ENCODE measurements around the gene SLC36A2. TPM values are rescaled to one million over a fixed set of nuclear protein-coding genes. Genes with fewer than 3 reads are reported as not detected.

SLC36A2 gene
- total and polyA plus RNA-seq, 4 donors, result not detected

GRCh38 chr5:151345187-151345807, 2.1 kb downstream of the SLC36A2 start (continued):
- no peak for TF ChIP-seq TAF1 (conservative IDR thresholded peaks at IDR 0.05)
- TF ChIP-seq SP1 (IDR thresholded peaks at IDR 0.05), result no peak
- no peak for TF ChIP-seq FOXA1 (IDR thresholded peaks at IDR 0.05)
- no peak for TF ChIP-seq RXRA (IDR thresholded peaks at IDR 0.05)
- no peak for TF ChIP-seq MAX (IDR thresholded peaks at IDR 0.05)
- no peak for TF ChIP-seq HNF4A (conservative IDR thresholded peaks at IDR 0.05)
- no peak for TF ChIP-seq RAD21 (IDR thresholded peaks at IDR 0.05)
- TF ChIP-seq JUND (IDR thresholded peaks at IDR 0.05), result no peak

GRCh38 chr5:151344088-151344487, 3.3 kb downstream of the SLC36A2 start:
- H3K36me3 ChIP-seq (ENCODE audit: control insufficient read depth in 4 of 4, insufficient read depth in 3 of 4, low read depth in 1 of 4, low read length in 3 of 4), result no peaks in the 10 kb centered on the region
- H3K9ac ChIP-seq (ENCODE audit: low read depth in 1 of 2, low read length in 2 of 2), result no peak overlapping the region
- 94% methylated on average over 7 of the region's 7 CpGs for WGBS
- DNase-seq (ENCODE audit: low spot score), result no peak
- peaks cover 0 to 10% (median 2%) of the 10 kb centered on the region in 4 donors for H3K27me3 ChIP-seq (ENCODE audit: control insufficient read depth in 4 of 4, insufficient read depth in 4 of 4, low read length in 3 of 4)
- H3K4me3 ChIP-seq (ENCODE audit: low read depth in 1 of 3, low read length in 3 of 3), result no peak overlapping the region
- no peak for TF ChIP-seq TAF1 (conservative IDR thresholded peaks at IDR 0.05)
- TF ChIP-seq REST (IDR thresholded peaks at IDR 0.05), result no peak
- TF ChIP-seq JUND (IDR thresholded peaks at IDR 0.05), result no peak
- TF ChIP-seq YY1 (IDR thresholded peaks at IDR 0.05), result no peak
- no peak for TF ChIP-seq GABPA (IDR thresholded peaks at IDR 0.05 in 1 of 2, conservative IDR thresholded peaks at IDR 0.05 in 1 of 2)
- TF ChIP-seq CTCF (IDR thresholded peaks at IDR 0.05; ENCODE audit: low read depth, low read length, missing input control), result no peak
- no peak for TF ChIP-seq NR2F2 (IDR thresholded peaks at IDR 0.05)
- TF ChIP-seq EGR1 (IDR thresholded peaks at IDR 0.05; ENCODE audit: low read depth in 2 of 2), result no peak
- no peak for TF ChIP-seq HNF4A (conservative IDR thresholded peaks at IDR 0.05)
- TF ChIP-seq RXRA (IDR thresholded peaks at IDR 0.05), result no peak
- no peak for TF ChIP-seq RAD21 (IDR thresholded peaks at IDR 0.05)
- TF ChIP-seq FOXA2 (IDR thresholded peaks at IDR 0.05), result no peak
- no peak for TF ChIP-seq FOXA1 (IDR thresholded peaks at IDR 0.05)
- TF ChIP-seq HNF4G (IDR thresholded peaks at IDR 0.05), result no peak
- TF ChIP-seq MAX (IDR thresholded peaks at IDR 0.05), result no peak
- TF ChIP-seq ZBTB33 (IDR thresholded peaks at IDR 0.05), result no peak
- TF ChIP-seq SP1 (IDR thresholded peaks at IDR 0.05), result no peak
- no peak for TF ChIP-seq ATF3 (IDR thresholded peaks at IDR 0.05)
- H3K27ac ChIP-seq (ENCODE audit: low read depth in 1 of 2, low read length in 2 of 2), result no peak overlapping the region
- no peaks in the 10 kb centered on the region for H3K9me3 ChIP-seq (ENCODE audit: control insufficient read depth in 4 of 4, low read length in 3 of 4)
- H3K4me1 ChIP-seq (ENCODE audit: control insufficient read depth in 4 of 4, insufficient read depth in 4 of 4, low read length in 3 of 4), result no peaks in the 10 kb centered on the region
